Thyroid gland (tissue), 4 donors: ENCODE data around the gene LOXL1. TPM values are rescaled to one million over a fixed set of nuclear protein-coding genes. Genes with fewer than 3 reads are reported as not detected.

Source experiments
- DNase-seq, 2 donors: peaks; one replicate each; pipeline ENCODE4 v3.0.0-alpha.2; 2019
- H3K27ac ChIP-seq, 3 donors: fragments of 200-600 bp; sonication (generic); 1 replicate in 2 of 3; 2 replicates in 1 of 3; pipeline ENCODE4 v1.5.1; 2016 to 2019; ENCODE audit warnings: mild to moderate bottlenecking in 1 of 3, moderate library complexity in 1 of 3
- H3K27me3 ChIP-seq: fragments of 200-600 bp; sonication (generic); one replicate; pipeline ENCODE4 v1.5.1; 2019
- H3K36me3 ChIP-seq, 2 donors: fragments of 200-600 bp; sonication (generic); one replicate each; pipeline ENCODE4 v1.5.1; 2016 to 2019
- H3K4me1 ChIP-seq, 2 donors: fragments of 200-600 bp; sonication (generic); one replicate each; pipeline ENCODE4 v1.5.1; 2017 to 2019
- H3K4me3 ChIP-seq, 3 donors: fragments of 200-600 bp; sonication (generic); replicated peaks in 1 of 3; 1 replicate in 2 of 3; 2 replicates in 1 of 3; pipeline ENCODE4 v1.5.1; 2016; ENCODE audit warnings: mild to moderate bottlenecking in 1 of 3
- H3K9me3 ChIP-seq: fragments of 200-600 bp; sonication (generic); one replicate; pipeline ENCODE4 v1.5.1; 2017
- CTCF ChIP-seq, 6 experiments: fragments of 200-600 bp in 3 of 6; fragments of 450-650 bp in 3 of 6; sonication (generic) in 3 of 6; IDR thresholded peaks; one replicate each; pipeline ENCODE4 v1.5.1; 2016 to 2019; ENCODE audit warnings: antibody characterized with exemption in 6 of 6, mild to moderate bottlenecking in 2 of 6, inconsistent platforms in 1 of 6, moderate library complexity in 1 of 6
- POLR2A ChIP-seq, 2 donors: fragments of 450-650 bp; IDR thresholded peaks; one replicate each; pipeline ENCODE4 v1.6.1; 2017; ENCODE audit warnings: antibody characterized with exemption in 2 of 2, mild to moderate bottlenecking in 2 of 2, moderate library complexity in 1 of 2
- WGBS, 2 donors: methylation state at CpG; one replicate each; pipeline ENCODE4 v1.1.5; 2017; 5-methylcytosine and 5-hydroxymethylcytosine counted together
- intact Hi-C: fragments of 100-400 bp; cut with DNase I; formaldehyde crosslinking; loops from one replicate; pipeline ENCODE4 v1.15.1; 2023
- total RNA-seq, 4 donors: library from RNA; depleted of rRNA; stranded (reverse); fragments of >200 nt; gene quantifications; one replicate each; pipeline ENCODE4 v1.2.3, GENCODE V29; 2016

Gene LOXL1
- total RNA-seq, 4 donors from 2014 or later, result 9.9 to 15.2 (median 12.0) TPM

GRCh38 chr15:73915082-73915481, 11.2 kb upstream of the LOXL1 start:
- H3K36me3 ChIP-seq, result no peaks in the 10 kb centered on the region
- H3K4me1 ChIP-seq, result no peaks in the 10 kb centered on the region
- TF ChIP-seq CTCF (IDR thresholded peaks at IDR 0.05), result no peak
- TF ChIP-seq POLR2A (IDR thresholded peaks at IDR 0.05), result no peak
- H3K27ac ChIP-seq, result no peak overlapping the region
- WGBS, 2 donors, result 85 to 89% methylated on average over 2 of the region's 2 CpGs
- H3K4me3 ChIP-seq, result no peak overlapping the region
- no peaks in the 10 kb centered on the region for H3K27me3 ChIP-seq
- intact Hi-C loops, result no loop called here
- no peaks in the 10 kb centered on the region for H3K9me3 ChIP-seq
- DNase-seq, result no peak

GRCh38 chr15:73918784-73919183, 7.5 kb upstream of the LOXL1 start:
- no peaks in the 10 kb centered on the region for H3K36me3 ChIP-seq
- intact Hi-C loops, result no loop called here
- TF ChIP-seq CTCF (IDR thresholded peaks at IDR 0.05) (no peak), POLR2A (IDR thresholded peaks at IDR 0.05) (no peak)
- no peak overlapping the region for H3K27ac ChIP-seq
- 97 to 98% methylated on average over 3 of the region's 3 CpGs for WGBS, 2 donors
- no peak for DNase-seq
- H3K27me3 ChIP-seq, result no peaks in the 10 kb centered on the region
- no peaks in the 10 kb centered on the region for H3K9me3 ChIP-seq
- peaks cover 10 to 18% of the 10 kb centered on the region in 2 donors for H3K4me1 ChIP-seq
- H3K4me3 ChIP-seq, result no peak overlapping the region

- no peaks in the 10 kb centered on the region for H3K9me3 ChIP-seq
- H3K4me3 ChIP-seq, result no peak overlapping the region
- DNase-seq, result no peak
- H3K36me3 ChIP-seq, result no peaks in the 10 kb centered on the region
- peaks cover 10 to 27% of the 10 kb centered on the region in 2 donors for H3K4me1 ChIP-seq
- WGBS, 2 donors, result 87 to 91% methylated on average over 6 of the region's 6 CpGs
- no peak for TF ChIP-seq POLR2A (IDR thresholded peaks at IDR 0.05)
- no peak for TF ChIP-seq CTCF (IDR thresholded peaks at IDR 0.05)
- intact Hi-C loops, result no loop called here
- H3K27me3 ChIP-seq, result no peaks in the 10 kb centered on the region
- no peak overlapping the region for H3K27ac ChIP-seq
These were observed 6.6 kb upstream of the LOXL1 start for GRCh38 chr15:73919706-73920105.

- WGBS, 2 donors, result 75 to 89% methylated on average over 4 of the region's 4 CpGs
- Histone ChIP-seq H3K4me1 (peaks cover 10 to 36% of the 10 kb centered on the region in 2 donors), H3K4me3 (no peak overlapping the region), H3K9me3 (no peaks in the 10 kb centered on the region), H3K27ac (no peak overlapping the region), H3K36me3 (no peaks in the 10 kb centered on the region), H3K27me3 (no peaks in the 10 kb centered on the region)
- DNase-seq, result no peak
- TF ChIP-seq CTCF (IDR thresholded peaks at IDR 0.05) (no peak), POLR2A (IDR thresholded peaks at IDR 0.05) (no peak)
- intact Hi-C loops, result no loop called here
These were observed 4.9 kb upstream of the LOXL1 start for GRCh38 chr15:73921254-73921925.
